Suprapubic skin (tissue), 4 donors: ENCODE measurements around the gene NHLRC4. TPM values are rescaled to one million over a fixed set of nuclear protein-coding genes. Genes with fewer than 3 reads are reported as not detected.

Experiments
- DNase-seq, 2 donors: peaks; one replicate each; pipeline ENCODE4 v3.0.0-alpha.2; 2019; ENCODE audit warnings: low spot score in 2 of 2
- H3K27ac ChIP-seq: fragments of 200-600 bp; sonication (generic); one replicate; pipeline ENCODE4 v1.5.1; 2019
- H3K27me3 ChIP-seq: fragments of 200-600 bp; sonication (generic); one replicate; pipeline ENCODE4 v1.5.1; 2019
- H3K36me3 ChIP-seq: fragments of 200-600 bp; sonication (generic); one replicate; pipeline ENCODE4 v1.5.1; 2019
- H3K4me1 ChIP-seq: fragments of 200-600 bp; sonication (generic); one replicate; pipeline ENCODE4 v1.5.1; 2019
- H3K4me3 ChIP-seq: fragments of 200-600 bp; sonication (generic); one replicate; pipeline ENCODE4 v1.5.1; 2019; ENCODE audit warnings: mild to moderate bottlenecking
- H3K9me3 ChIP-seq: fragments of 200-600 bp; sonication (generic); one replicate; pipeline ENCODE4 v1.5.1; 2019
- EP300 ChIP-seq: sonication (generic); formaldehyde crosslinking; IDR thresholded peaks from one replicate; pipeline ENCODE4 v1.6.1; 2017; ENCODE audit warnings: antibody characterized with exemption
- POLR2A ChIP-seq, 2 donors: fragments of 450-650 bp; IDR thresholded peaks; one replicate each; pipeline ENCODE4 v1.6.1; 2017; ENCODE audit warnings: antibody characterized with exemption in 2 of 2, mild to moderate bottlenecking in 2 of 2, moderate library complexity in 2 of 2
- POLR2AphosphoS5 ChIP-seq, 3 donors: sonication (generic); formaldehyde crosslinking; IDR thresholded peaks; one replicate each; pipeline ENCODE4 v1.6.1; 2017; ENCODE audit warnings: antibody characterized with exemption in 3 of 3
- WGBS: methylation state at CpG from one replicate; pipeline ENCODE4 v1.1.5; 2018; 5-methylcytosine and 5-hydroxymethylcytosine counted together
- total RNA-seq, 4 donors: library from RNA; depleted of rRNA; stranded (reverse); fragments of >200 nt; gene quantifications; one replicate each; pipeline ENCODE4 v1.1.0, GENCODE V29; 2016
- TF ChIP-seq, protein P1 (sequence below), 2 donors: fragments of 200-600 bp in 1 of 2; fragments of 450-650 bp in 1 of 2; sonication (generic) in 1 of 2; IDR thresholded peaks; one replicate each; pipeline ENCODE4 v1.5.1; 2016 to 2019; ENCODE audit warnings: antibody characterized with exemption in 2 of 2, mild to moderate bottlenecking in 1 of 2, moderate library complexity in 1 of 2

NHLRC4 gene
- total RNA-seq, 4 donors from 2014 or later: 0.29 to 0.79 (median 0.35) TPM

DNA sequence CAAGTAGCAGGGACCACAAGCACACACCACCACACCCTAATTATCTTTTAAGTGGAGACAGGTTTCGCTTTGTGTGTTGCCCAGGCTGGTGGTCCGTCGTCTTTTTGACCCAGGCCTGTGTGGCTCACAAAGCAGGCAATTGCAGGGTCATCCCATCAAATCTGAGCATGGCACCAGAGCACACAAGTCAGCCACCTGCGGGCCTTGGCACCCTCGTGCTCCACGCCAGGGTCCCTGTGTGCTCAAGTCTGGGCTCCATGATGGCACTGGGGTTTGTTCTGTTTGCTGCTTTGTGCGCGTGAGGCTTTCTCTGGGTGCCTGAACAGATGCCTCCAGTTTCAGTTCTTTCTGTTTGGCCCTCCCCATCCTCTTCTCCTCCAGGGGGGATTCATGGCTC is 41.7 kb upstream of the NHLRC4 start:
- no peak for TF ChIP-seq EP300
- no peak for TF ChIP-seq POLR2A (IDR thresholded peaks at IDR 0.05)
- TF ChIP-seq POLR2AphosphoS5 (IDR thresholded peaks at IDR 0.05): no peak
- TF ChIP-seq, protein P1, sequence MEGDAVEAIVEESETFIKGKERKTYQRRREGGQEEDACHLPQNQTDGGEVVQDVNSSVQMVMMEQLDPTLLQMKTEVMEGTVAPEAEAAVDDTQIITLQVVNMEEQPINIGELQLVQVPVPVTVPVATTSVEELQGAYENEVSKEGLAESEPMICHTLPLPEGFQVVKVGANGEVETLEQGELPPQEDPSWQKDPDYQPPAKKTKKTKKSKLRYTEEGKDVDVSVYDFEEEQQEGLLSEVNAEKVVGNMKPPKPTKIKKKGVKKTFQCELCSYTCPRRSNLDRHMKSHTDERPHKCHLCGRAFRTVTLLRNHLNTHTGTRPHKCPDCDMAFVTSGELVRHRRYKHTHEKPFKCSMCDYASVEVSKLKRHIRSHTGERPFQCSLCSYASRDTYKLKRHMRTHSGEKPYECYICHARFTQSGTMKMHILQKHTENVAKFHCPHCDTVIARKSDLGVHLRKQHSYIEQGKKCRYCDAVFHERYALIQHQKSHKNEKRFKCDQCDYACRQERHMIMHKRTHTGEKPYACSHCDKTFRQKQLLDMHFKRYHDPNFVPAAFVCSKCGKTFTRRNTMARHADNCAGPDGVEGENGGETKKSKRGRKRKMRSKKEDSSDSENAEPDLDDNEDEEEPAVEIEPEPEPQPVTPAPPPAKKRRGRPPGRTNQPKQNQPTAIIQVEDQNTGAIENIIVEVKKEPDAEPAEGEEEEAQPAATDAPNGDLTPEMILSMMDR (IDR thresholded peaks at IDR 0.05): no peak
- Histone ChIP-seq H3K36me3 (peaks cover 11% of the 10 kb centered on the region), H3K4me1 (peaks cover 71% of the 10 kb centered on the region), H3K27ac (peak overlapping the region; percentile 94), H3K9me3 (no peaks in the 10 kb centered on the region), H3K27me3 (no peaks in the 10 kb centered on the region), H3K4me3 (no peak overlapping the region)
- 96% methylated on average over 8 of the region's 8 CpGs for WGBS
- DNase-seq: no peak

DNA sequence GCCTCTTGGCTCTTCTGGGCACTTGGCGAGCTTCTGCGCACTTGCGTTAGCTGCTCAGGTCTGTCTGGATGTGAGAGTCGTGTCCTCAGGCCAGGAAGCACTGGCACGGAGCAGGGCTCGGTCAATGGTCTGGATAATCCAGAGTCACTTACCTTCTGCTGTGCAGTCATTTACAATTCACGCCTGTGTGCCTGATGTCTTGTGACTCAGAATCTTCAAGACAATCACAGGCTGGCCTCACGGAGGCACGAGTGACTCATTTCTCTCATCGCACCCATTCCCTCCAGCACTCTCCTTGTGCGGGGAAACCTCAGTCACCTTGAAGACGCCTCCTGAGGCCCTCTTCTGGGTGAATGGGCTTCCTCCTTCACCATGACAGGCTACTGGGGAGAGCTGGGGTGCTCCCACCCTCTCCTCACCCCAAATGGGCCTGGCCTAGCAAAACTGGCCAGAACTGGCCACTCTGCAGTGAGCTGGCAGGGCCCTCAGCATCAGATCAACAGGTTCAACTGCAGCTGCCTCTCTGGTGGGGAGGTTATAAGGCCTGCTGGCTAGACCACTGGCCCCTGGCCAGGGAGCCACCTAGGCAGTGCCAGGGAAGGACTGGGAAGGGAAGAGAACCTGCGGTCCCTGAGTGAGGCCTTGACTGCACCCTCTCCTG is 41.2 kb upstream of the NHLRC4 start:
- Histone ChIP-seq H3K36me3 (peaks cover 5% of the 10 kb centered on the region), H3K4me1 (peaks cover 76% of the 10 kb centered on the region), H3K9me3 (no peaks in the 10 kb centered on the region), H3K4me3 (peak overlapping the region; percentile 73), H3K27ac (peak overlapping the region; percentile 94), H3K27me3 (no peaks in the 10 kb centered on the region)
- DNase-seq: no peak
- 37% methylated on average over 12 of the region's 13 CpGs for WGBS
- TF ChIP-seq POLR2AphosphoS5 (IDR thresholded peaks at IDR 0.05): no peak
- no peak for TF ChIP-seq POLR2A (IDR thresholded peaks at IDR 0.05)
- TF ChIP-seq, protein P1 (IDR thresholded peaks at IDR 0.05): no peak
- TF ChIP-seq EP300: no peak

DNA sequence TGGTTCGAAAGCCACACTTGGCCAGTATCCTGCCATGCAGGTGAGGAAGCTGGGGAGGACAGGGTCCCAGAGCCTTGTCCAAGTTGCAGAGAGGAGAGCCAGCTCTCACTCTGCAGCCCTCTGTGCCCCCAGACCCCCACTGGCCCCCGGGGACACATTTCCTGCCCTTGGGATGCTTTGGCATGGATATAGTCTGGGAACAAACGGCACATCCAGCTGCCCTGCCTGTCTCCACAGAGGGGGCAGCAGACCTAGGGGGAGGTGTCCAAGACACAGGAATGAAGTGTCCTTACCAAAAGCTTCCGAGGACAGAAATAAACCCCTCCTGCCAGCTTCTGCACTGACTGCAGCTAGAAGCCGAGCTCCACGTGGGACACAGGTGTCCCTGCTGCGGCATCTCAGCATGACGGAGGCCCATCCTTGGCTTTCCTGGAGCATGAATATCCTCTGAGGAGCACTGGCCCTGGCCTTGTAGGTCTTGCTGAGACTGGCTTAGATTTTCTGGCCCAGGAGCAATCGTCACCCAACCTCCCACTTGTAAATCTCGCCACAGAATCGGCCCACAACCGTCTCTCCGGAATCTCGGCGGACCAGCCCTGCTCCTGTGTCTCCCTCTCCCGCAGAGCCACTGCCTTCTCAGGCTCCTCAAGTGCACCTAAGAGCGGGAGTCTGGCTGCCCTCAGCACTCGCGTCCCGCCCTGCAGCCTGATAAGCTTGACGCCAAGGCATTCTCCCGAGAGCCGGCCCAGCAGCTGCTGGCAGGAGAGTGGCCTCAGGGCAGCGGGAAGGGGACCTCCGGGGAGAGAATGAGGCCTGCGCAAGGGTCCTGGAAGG is 40.4 kb upstream of the NHLRC4 start:
- no peaks in the 10 kb centered on the region for H3K27me3 ChIP-seq
- TF ChIP-seq POLR2A (IDR thresholded peaks at IDR 0.05): no peak
- TF ChIP-seq EP300: no peak
- TF ChIP-seq, protein P1 (IDR thresholded peaks at IDR 0.05): no peak
- no peak for TF ChIP-seq POLR2AphosphoS5 (IDR thresholded peaks at IDR 0.05)
- no peak for DNase-seq
- WGBS: 4% methylated on average over 5 of the region's 26 CpGs
- H3K9me3 ChIP-seq: no peaks in the 10 kb centered on the region
- H3K4me1 ChIP-seq: peaks cover 74% of the 10 kb centered on the region
- H3K36me3 ChIP-seq: no peaks in the 10 kb centered on the region
- peak overlapping the region; percentile 94 for H3K27ac ChIP-seq
- peak overlapping the region; percentile 73 for H3K4me3 ChIP-seq

DNA sequence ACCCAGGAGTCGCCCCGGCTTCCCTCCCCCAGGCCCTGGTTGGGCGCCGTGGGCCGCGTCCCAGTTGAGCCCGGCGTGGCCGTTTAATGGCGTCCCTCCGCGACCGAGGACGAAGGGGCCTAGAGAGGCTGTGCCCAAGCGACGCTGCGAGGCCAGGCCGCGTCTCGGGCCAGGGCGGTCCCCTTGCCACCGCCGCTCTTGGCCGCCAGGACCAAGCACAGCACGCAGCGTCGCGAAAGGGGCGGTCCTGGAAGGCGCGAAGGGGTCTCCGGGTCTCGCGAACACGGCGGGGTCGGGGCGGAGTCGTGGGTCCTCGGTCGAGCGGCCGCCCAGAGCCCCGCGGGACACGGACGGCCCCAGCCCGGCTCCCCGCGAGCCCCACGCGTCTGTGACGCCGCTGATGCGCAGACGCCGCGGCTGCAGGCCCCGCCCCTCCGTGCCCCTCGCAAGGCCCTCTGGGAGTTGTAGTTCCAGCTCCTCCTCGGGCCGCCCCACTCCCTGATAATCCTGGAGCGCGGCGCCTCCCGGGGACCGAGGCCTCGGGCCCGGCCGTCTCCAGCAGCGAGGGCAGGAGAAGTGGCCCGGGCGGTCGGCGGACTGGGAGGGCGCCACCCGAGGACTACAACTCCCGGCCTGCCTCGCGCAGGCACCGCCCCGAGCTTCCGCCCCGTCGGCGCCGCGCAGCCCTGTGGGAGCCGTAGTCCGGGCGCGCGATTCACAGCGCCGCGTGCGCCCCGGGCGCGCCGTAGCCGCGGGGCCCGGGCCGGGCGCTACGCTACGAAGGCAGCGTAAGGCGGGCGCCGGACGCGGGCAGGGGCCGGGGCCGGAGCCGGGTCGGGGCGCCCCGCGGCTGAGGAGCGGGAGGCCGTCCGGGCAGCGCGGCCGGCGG is 39.5 kb upstream of the NHLRC4 start, which contains the start of gene CAPN15:
Gene CAPN15, plus strand, starts transcription at position 698 of the 889 bp plus-strand sequence. CDS start 19,127 bp downstream, outside the sequence.
- DNase-seq: peak; percentile 93
- TF ChIP-seq, protein P1 (IDR thresholded peaks at IDR 0.05): peak; percentile 13 to 21
- TF ChIP-seq EP300 (no peak), POLR2A (IDR thresholded peaks at IDR 0.05) (peak in 1 of 2 donors; percentile 61), POLR2AphosphoS5 (IDR thresholded peaks at IDR 0.05) (peak in 2 of 3 donors; percentile 25 to 45)
- H3K27ac ChIP-seq: peak within 1 kb of the TSS; percentile 94
- H3K36me3 ChIP-seq: no peaks in the 10 kb centered on the region
- peak within 1 kb of the TSS; percentile 73 for H3K4me3 ChIP-seq
- peaks cover 66% of the 10 kb centered on the region for H3K4me1 ChIP-seq
- WGBS: 0% methylated on average over 11 of the region's 129 CpGs
- H3K9me3 ChIP-seq: no peaks in the 10 kb centered on the region
- H3K27me3 ChIP-seq: no peaks in the 10 kb centered on the region
